ENCODE data around the gene CTAG1B.
"Not testable (repeated sequence)": the region's sequence is repeated elsewhere in the genome, so short reads cannot be mapped to it uniquely, and the experiment has no call there.

Gene CTAG1B

DNA sequence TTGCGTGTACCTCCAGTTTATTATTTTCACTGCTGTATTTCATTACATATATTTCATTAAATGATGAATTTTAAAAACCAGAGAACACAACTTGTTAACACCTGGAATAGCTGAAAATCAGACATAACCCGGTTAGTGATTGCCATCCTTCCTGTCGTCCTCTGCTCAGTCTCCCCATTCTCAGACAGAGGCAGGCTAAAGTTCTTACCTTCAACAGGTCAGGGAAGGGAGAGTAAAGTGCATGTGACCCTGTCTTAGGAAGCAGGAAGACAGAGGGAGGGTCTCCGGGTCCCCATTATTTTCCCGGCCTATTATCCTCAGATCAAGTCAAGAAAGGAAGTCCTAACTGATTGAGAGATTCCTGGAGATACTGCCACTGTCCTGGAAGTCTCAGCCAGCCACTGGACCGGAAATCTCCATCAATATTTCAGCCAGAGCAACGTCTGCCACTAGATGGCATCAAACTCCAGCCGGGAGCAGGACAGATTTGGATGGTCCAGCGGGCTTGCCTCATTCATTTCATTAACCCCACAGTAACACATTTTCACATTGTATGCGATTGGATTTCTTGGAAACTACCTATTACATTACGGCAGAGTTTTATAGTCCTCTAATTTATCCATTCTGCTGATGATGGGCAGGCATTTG lies 1.8 kb upstream of the CTAG1B start:
- not testable (repeated sequence) for DNase-seq

DNA sequence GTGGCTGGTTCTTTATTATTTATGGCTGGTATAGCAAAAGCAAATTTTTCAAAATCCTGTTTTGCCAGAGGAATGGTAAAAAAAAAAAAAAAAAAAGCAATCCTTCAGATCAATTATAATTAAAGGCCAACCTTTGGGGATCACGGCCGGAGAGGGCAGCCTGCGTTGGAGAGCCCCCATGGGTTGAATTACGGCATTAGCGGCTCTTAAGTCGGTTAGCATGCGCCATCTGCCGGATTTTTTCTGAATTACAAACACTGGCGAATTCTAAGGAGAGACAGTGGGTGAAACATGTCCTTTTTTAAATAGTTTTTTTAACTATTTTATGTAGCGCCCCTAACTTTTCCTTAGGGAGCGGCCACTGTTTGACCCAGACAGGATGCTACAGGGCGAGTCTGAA lies 5.5 kb downstream of the CTAG1B start:
- not testable (repeated sequence) for DNase-seq

DNA sequence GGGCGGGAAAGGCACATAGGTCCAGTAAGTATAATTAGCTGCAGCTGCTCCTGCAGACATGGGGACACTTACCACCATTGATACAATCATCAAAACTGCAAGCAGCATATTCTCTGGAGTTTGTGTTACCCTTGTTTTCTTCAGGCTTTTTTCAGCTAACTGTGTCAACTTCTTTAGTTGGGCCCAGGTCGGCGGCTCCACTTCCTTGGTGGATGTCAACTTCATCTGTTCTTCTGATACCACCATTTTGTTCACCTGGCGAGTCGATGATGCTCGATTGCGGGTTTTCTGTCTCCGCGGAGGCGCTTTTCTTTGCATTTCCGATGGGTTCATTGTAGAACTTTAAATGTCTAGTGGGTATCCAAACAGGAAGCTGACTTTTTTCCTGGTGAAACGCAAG lies 7.9 kb downstream of the CTAG1B start:
- DNase-seq: not testable (repeated sequence)

DNA sequence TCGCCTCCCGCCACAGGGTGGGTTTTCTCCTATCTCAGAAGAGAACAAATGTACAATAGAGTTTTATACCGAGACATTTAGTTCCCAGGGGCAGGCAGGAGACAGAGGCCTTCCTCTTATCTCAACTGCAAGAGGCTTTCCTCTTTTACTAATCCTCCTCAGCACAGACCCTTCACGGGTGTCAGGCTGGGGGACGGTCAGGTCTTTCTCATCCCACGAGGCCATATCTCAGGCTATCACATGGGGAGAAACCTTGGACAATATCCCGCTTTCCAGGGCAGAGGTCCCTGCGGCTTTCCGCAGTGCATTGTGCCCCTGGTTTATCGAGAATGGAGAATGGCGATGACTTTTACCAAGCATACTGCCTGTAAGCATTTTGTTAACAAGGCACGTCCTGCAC lies 10.3 kb downstream of the CTAG1B start:
- not testable (repeated sequence) for DNase-seq

DNA sequence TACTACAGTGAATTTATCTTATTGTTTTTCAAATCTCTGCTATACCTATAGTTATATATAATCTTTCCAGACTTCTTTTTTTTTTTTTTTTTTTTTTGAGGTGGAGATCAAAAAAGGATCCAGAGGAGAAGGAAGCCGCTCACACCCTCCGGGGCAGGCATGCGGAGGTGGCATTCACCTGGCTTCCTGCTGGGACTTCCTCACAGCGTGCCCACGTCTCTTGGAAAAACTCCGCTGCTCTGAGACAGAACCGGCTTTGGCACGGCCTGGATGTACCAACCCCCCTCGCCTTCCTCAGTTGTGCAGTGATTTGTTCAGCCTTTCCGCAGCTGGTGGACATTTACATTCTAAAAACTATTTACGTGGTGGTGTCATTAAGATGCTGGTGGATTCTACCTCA lies 11.1 kb downstream of the CTAG1B start:
- DNase-seq: not testable (repeated sequence)

DNA sequence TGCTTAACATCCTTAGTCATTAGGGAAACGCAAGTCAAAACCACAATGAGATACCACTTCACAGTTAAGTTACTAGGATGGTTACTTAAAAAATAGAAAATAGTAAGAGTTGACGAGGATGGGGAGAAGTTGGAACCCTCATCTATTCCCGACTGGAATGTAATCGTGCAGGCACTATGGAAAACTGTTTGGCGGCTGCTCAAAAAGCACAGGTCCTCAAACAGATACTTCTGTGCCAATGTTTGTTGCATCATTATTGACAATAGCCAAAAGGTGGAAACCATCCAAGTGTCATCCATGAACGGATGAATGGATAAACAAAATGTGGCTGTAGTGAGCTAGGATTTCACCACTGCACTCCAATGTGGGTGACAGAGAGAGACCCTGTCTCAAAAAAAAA lies 11.7 kb downstream of the CTAG1B start:
- DNase-seq: no peak

DNA sequence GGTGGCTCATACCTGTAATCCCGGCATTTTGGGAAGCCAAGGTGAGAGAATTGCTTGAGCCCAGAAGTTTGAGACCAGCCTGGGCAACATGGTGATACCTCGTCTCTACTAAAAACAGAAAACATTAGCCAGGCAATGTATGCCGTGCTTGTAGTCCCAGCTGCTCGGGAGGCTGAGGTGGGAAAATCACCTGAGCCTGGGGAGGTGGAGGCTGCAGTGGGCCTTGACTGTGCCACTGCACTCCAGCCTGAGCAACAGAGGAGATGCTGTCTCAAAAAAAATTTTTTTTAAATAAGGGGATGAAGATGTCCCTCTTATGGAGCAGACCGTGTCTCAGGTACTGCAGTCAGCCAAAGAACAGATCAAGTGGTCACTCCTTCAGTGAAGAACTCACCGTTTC lies 13.5 kb downstream of the CTAG1B start:
- no peak for DNase-seq

DNA sequence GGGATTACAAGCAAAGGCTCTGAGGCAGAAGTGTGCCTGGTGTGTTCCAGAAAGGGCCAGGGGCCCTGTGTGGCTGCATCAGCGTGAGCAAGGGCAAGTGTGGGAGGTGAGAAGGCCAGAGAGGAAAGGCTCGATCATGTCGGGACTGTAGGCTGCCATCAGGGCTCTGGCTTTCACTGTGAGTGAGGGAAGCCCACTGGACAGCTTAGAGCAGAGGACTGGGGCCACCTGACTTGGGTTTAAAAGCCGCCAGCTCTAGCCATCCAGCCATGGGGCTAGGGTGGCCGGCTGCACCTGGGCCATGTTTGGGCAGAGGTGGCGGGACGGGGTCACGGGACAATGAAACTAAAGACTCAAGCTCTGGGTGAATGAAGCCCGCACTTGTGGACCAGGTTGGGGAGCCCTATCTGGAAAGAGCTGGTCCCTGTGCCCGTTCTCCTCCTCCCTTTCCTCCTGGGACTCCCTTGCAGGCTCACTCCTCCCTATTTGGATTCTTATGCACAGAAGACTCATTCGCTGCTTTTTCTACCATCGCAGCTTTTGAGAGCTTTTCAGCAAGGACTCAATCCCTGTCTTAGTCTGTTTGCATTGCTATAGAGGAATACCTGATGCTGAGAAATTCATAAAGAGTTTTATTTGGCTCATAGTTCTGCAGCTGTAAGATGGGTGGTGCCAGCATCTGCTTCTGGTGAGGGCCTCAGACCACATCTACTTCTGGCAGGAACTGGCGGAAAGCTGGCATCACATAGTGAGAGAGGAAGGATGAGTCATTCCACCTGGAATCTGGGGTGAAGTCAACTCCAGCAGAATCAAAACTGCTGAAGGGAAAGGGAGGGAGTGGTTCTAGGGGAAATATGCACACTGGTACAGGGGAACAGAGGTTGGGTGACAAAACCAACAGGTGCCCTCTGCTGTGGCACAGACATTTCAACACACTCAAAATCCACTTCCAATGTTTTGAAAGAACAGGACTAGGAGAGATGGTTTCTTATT lies 15.3 kb downstream of the CTAG1B start:
- peak in 1 of 4 experiments; percentile 13 for DNase-seq

DNA sequence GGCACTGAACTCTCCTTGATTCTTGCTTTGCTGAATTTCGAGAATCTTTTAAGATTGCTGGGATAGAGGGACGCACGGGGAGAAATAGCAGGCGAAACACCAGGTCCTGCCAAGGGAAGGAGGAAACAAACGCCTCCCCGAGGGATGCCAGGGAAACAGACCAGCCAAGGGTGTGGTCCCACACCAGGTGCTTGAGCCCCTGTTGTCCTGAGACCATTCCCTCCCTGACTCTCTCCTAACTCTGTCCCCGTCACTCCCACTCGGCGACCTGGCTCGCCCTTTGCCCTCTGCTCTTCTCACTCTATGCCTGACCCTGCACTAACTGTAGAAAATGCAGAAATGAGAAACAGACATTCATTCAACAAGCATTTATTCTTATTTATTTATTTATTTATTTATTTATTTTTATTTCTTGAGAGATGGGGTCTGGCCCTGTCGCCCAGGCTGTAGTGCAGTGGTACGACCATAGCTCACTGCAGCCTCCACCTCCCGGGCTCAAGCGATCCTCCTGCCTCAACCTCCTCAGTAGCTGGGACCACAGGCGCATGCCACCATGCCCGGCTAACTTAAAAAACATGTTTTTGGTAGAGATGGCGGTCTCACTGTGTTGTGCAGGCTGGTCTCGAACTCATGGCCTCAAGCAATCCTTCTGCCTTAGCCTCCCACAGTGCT lies 16.2 kb downstream of the CTAG1B start:
- DNase-seq: no peak

DNA sequence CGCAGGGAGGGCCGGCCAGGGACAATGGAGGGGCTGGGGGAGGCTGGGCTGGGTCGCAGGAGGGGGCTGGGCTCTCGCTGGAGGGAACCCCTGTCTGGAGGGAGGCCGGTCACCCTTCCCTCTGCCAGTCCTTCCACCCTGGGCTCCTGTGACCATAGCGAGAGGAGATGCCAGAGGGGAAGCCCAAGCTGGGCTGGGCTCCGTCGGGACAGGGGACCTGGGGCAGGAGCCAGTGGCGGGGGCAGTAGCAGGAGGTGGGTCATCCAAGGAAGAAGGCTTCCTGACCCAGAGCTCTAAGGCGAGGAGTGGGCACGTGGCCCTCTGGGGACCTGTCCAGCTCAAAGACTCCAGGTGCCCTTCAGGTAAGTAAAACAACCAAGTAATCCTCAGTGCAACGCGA lies 16.9 kb downstream of the CTAG1B start:
- no peak for DNase-seq

DNA sequence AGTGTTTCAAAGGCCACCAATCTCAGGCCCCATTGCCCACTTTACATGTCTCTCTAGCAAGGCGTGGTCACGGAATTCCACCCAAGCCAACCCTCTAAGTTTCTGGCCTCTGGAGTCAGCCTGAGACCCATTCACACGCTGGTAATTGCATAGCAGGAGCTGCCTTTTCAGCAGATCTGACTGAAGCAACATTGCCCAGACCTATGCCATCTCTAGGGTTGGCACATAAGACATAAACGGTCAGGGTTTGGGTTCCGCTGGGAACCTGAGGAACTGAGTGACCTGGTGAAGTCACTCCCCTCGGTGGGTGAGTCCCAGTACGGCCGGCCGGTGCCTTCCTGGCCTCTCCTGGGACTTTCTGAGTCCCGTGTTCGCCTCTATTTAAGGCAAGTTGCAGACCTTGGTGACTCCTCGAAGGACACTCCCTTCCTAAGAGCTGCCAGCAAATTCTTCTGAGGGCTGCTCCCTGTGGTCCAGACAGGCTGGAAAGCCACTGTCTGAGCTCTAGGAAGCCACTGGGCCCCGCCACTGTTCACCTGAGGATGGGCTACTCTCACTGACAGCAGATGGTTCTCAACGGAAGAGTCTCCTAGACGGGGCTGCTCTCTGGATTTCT lies 18.2 kb downstream of the CTAG1B start:
- DNase-seq: no peak

DNA sequence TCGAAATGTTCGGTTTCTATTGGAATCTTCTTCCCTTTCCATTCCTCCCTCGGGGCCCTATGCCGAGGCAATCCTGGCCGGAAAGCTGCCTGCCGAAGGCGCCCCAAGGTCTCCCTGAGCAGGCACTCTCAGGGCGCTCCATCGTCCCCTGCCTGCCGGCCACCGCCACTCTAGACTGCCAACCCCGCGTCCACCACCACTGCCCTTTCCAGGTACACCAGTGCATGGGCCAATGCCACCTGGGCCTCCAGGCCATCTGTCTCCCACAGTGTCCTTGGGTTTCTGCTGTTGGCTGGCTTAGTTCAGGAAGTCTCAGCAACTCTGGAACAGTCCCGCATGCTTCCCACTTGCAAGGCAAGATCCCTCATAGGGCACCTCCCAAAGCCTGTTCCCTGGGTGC lies 19.6 kb downstream of the CTAG1B start:
- DNase-seq: no peak

DNA sequence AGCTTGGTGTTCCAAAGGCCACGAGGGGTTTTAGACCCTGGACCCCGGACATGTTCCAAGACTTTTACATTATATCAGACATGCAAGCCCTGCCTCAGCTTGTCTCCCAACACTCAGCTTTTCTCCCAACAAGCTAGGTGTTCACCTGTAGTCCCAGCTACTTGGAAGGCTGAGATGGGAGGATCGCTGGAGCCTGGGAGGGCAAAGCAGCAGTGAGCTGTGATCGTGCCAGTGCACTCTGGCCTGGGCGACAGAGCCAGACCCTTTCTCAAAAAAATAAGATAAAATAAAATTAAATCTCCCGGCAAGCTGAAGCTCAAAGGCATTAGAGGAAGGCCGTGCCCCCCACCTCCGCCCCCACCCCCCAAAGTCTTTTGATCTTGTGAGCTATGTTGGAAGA lies 20.4 kb downstream of the CTAG1B start:
- no peak for DNase-seq

DNA sequence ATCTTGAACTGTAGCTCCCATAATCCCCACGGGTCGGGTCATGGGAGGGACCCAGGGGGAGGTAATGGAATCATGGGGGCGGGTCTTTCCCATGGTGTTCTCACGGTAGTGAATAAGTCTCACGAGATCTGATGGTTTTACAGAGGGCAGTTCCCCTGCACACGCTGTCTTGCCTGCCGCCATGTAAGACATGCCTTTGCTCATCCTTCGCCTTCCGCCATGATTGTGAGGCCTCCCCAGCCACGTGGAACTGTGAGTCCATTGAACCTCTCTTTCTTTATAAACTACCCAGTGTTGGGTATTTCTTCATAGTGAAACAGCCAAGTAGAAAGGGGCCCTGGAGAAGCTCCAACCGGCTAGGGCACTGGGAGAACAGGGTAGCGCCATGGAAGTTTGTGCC lies 21.9 kb downstream of the CTAG1B start:
- DNase-seq: no peak

DNA sequence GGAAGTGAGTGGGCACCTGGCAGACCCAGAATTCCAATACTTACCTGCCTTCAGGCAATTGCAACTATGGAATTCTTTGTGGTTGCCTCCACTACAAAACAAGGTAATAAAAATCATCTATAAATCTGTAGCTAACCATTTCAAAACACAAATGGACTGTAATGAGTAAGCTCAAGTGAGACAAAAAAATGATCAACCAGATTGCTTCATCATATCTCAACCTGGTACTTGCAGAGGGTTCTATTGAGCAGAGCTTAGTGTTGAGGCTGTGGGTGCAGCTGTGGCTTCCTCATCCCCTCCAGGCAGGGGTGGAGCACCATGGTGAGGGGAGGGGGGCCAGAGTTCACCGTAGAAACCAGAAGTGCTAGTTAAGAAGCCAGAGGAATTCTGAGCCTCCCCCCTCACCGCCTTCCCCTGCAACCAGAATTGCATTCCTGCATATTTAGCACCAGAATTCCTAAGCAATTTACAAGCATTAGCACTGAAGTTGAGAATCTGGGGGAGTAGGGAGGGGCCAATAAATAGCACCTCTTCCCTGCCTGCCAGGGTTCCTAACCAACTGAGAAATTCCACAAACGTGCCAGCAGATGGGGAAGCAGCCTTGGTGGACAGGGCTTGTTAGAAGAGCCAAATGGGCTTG lies 22.7 kb downstream of the CTAG1B start:
- DNase-seq: peak in 3 of 4 experiments; percentile 20 to 31 (median 30)

DNA sequence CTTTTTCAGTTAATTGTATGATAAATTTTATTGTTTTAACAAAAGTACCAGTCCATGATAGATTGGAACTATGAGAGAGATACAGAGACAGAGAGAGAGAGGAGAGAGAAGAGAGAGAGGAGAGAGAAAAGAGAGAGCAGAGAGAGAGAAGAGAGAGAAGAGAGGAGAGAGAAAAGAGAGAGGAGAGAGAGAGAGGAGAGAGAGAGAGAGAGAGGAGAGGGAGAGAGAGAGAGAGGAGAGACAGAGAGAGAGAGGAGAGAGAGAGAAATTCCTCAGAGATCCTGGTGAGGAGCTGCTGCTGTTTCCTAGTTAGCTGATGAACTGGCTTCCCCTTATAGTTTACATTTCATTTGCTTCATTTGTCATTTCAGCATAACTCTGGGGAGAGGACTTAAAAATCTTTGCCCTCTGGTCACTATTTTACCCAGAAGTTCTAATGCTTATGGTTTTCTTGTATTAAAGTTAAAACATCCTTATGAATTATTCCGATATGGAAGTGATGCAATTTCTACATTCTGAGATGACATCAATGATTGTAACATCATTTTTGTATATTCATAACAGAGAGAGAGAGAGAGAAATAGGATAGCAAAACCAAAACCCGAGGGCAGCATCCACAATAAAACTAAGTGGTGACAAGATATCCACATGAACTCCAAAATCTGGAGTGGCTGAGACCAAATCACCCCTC lies 23.4 kb downstream of the CTAG1B start:
- DNase-seq: no peak

DNA sequence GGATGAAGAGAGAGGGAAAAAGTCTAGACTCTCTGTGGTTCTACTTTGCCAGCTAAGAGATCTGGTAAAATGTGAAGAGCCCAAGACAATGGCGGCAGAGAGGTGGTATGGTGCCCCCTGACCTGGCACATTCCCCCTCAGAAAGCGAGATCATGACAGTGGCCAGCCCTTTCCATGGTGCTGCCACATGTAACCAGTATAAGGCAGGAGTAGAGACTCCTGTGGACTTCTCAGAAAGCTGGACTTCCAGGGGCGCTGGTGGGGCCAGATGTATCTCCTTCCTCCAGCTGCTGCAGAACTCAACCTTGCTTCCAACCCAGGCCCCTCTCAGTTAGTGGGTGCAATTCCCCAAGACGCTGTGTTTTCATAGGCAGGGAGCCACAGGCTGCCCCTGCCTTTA lies 24.6 kb downstream of the CTAG1B start:
- DNase-seq: no peak

DNA sequence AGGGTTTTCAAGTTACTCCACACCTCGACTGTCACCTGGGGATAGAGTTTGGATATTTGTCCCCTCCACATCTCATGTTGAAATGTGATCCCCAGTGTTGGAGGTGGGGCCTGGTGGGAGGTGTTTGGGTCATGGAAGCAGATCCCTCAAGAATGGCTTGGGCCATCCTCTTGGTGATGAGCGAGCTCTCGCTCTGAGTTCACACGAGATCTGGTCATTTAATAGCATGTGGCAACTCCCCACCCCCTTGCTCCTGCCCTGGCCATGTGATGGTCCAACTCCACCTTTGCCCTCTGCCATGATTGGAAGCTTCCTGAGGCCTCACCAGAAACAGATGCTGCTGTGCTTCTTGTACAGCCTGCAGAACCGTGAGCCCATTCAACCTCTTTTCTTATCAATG lies 25.9 kb downstream of the CTAG1B start:
- no peak for DNase-seq

DNA sequence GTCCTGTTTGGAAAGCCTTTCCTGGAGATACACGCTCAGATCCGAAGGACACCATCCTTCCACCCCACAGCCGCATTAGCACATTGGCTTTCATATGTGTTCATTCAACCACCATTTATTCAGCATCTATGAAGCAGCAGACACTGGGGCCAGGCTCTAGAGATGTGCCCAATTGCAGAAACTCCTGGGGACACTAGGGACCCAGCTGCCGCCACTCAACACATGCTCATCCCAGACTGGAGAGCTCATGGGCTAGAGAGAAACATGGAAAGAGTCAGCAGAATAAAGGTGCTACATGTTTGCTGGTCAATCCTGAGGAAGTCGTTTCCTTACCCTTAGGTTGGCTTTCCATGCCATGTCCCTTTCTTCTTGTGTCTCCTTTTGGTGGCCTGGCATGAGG lies 26.6 kb downstream of the CTAG1B start:
- no peak for DNase-seq

DNA sequence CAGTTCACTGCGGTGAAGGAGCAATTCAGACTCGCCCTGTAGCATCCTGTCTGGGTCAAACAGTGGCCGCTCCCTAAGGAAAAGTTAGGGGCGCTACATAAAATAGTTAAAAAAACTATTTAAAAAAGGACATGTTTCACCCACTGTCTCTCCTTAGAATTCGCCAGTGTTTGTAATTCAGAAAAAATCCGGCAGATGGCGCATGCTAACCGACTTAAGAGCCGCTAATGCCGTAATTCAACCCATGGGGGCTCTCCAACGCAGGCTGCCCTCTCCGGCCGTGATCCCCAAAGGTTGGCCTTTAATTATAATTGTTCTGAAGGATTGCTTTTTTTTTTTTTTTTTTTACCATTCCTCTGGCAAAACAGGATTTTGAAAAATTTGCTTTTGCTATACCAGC lies 28.7 kb downstream of the CTAG1B start:
- not testable (repeated sequence) for DNase-seq

DNA sequence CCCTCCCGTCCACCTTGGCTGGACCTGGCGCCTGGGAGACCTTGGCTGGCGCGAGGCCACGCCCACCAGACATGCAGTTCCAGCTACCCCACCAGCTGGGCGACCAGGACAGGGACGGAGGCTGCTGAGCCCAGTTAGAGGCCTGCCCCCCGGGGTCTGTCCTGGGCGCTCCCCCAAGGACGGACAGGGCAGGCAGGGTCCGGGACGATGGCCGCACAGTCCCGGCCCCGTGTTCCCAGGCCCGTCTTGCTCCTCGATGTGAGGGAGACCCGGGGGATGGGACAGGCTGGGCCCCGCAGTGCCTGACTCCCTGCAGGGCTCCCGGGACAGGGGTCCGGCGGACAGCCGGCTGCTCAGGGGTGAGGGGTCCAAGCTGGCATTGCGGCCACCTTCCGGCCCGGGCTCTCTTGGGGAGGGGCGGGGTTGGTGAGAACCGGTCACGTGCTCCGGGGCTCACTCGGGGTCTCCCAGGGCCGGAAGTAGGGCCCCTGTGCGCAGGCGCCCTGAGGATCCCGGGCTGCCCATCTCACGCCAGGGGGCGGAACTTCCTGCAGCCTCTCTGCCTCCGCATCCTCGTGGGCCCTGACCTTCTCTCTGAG lies 34.4 kb downstream of the CTAG1B start, which contains the start of gene CTAG1A:
Gene CTAG1A (plus strand): TSS at position 549 of the 599 bp plus-strand sequence. CDS start 74 bp downstream, outside the sequence.
- not testable (repeated sequence) for DNase-seq

Data from suppressor macrophage (primary cell).